Psoas muscle (tissue), 8 donors: ENCODE measurements around the gene CTNNA1. TPM values are rescaled to one million over a fixed set of nuclear protein-coding genes. Genes with fewer than 3 reads are reported as not detected.

Experiments used
- ATAC-seq, 4 donors: fragments of 200-7000 bp; cut with Tn5 transposase; one replicate each; pipeline ENCODE4 v1.9.1; 2020; ENCODE audit warnings: moderate library complexity in 3 of 4, mild to moderate bottlenecking in 2 of 4
- DNase-seq, 2 donors: peaks; one replicate each; pipeline ENCODE4 v3.0.0-alpha.2; 2020
- H3K27ac ChIP-seq: fragments of 200-600 bp; one replicate; pipeline ENCODE4 v1.8.0; 2022
- H3K27me3 ChIP-seq, 3 donors: fragments of 200-600 bp in 1 of 3; one replicate each; pipeline versions ENCODE4 v1.6.1 to v1.8.0; 2013 to 2022; ENCODE audit warnings: low read length in 2 of 3, mild to moderate bottlenecking in 2 of 3, moderate library complexity in 1 of 3; ENCODE audit not compliant: insufficient read depth in 3 of 3
- H3K36me3 ChIP-seq, 2 donors: fragments of 200-600 bp in 1 of 2; one replicate each; pipeline versions ENCODE4 v1.6.1 to v1.8.0; 2013 to 2022; ENCODE audit warnings: low read depth in 1 of 2, mild to moderate bottlenecking in 1 of 2, moderate library complexity in 1 of 2; ENCODE audit not compliant: insufficient read depth in 1 of 2
- H3K4me1 ChIP-seq: fragments of 200-600 bp; one replicate; pipeline ENCODE4 v1.8.0; 2022
- H3K4me3 ChIP-seq: fragments of 200-600 bp; one replicate; pipeline ENCODE4 v1.8.0; 2022; ENCODE audit warnings: mild to moderate bottlenecking
- H3K9me3 ChIP-seq: fragments of 200-600 bp; one replicate; pipeline ENCODE4 v1.8.0; 2022
- WGBS, 3 donors: extraction: QIAGEN DNeasy Blood & Tissue Kit; methylation state at CpG; one replicate each; pipeline versions ENCODE4 v1.1.6 to v1.1.7; 2013; 5-methylcytosine and 5-hydroxymethylcytosine counted together
- intact Hi-C, 2 donors: fragments of 100-400 bp; cut with DNase I; formaldehyde crosslinking; loops; one replicate each; pipeline versions ENCODE4 v1.11.0 to v1.14.2; 2022
- polyA plus RNA-seq, 3 donors: library from polyadenylated mRNA; stranded (reverse); fragments of 200-250 nt; gene quantifications; one replicate each; pipeline ENCODE4 v1.2.3, GENCODE V29; 2013
- total RNA-seq, 4 donors: library from RNA; stranded (reverse); fragmentation: NEBNext Ultra II Directional in 2 of 4; extraction: Animal tissue kit (Norgen Biotek cat#: 25700) in 2 of 4; gene quantifications; one replicate each; pipeline versions ENCODE4 v1.2.1 to v1.2.4, GENCODE V29; 2021 to 2023
- TF ChIP-seq, protein P1 (sequence below): fragments of 200-600 bp; IDR thresholded peaks from one replicate; pipeline ENCODE4 v1.8.0; 2022; ENCODE audit warnings: antibody characterized with exemption
- donor health status: healthy with polysubstance abuse.
- donor health status: DM: no; HTN: no; CAD: no; lungs with moderate emphysema.
- donor health status: Bipolar disorder and iron deficiency.
- donor health status: healthy.
- donor health status: DM: yes; HTN: yes; CAD: no.
- donor health status: DM: no; HTN: no; CAD: no.
- donor health status: DM: no; HTN: no; CAD: no.
- donor health status: DM: yes; HTN: yes; CAD: no.

CTNNA1 gene
- total and polyA plus RNA-seq, 7 donors: 58.8 to 162 (median 99.3) TPM

DNA sequence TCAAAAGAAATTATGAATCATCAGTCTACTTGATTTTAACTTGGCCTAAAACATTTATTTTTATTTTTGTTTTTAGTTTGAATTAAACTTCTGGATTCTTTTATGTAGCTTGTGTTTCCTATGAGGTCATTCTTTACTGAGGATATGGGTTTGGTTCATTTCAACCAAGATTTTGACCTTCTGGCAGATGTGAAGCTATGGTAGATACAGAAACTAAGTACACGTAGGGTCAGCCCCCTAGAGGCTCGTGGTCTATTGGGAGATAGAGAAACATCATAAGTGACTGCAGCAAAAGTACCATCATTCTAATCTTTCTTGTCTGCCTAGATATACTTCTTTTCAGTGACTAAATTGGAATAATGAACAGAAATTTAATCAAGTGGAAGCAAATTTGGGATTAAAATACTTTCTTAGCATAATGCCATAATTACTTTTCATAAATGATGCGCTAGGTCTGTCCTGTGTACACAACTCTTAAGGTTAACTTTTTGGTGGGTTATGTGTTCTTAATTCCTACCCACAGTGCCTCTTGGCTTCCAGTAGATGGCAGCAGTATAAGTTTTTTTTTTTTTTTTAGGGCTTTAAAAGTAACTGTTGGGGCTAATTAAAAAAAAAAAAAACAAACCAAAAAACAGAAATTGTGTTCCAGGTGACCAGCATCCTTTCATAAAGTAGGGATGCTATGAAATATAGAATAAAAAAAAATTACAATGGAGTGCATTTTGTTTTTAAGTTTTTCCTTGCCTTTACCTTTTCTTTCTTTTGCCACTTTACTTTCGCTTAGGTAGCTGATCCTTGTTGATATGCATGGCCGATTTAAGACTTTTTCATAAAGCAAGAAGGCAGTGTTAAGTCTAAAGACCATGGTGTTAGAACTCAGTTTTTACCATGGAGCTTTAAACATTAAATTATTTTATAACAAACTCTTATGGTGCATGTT is 72.0 kb downstream of the CTNNA1 start:
- Histone ChIP-seq H3K27me3 (no peaks in the 10 kb centered on the region), H3K4me1 (peaks cover 23% of the 10 kb centered on the region), H3K4me3 (no peak overlapping the region), H3K9me3 (no peaks in the 10 kb centered on the region), H3K27ac (no peak overlapping the region), H3K36me3 (peaks cover 0 to 37% of the 10 kb centered on the region in 2 donors)
- peak in 1 of 4 donors; percentile 57 for ATAC-seq
- 58 to 73% (median 71%) methylated on average over 5 of the region's 5 CpGs for WGBS, 3 donors
- intact Hi-C loops: loop anchor here in 1 of 2 donors (10.0 kb wide), 1 partner anchor 440 kb away; no protein-coding TSS in a partner anchor
- no peak for DNase-seq
- TF ChIP-seq, protein P1, sequence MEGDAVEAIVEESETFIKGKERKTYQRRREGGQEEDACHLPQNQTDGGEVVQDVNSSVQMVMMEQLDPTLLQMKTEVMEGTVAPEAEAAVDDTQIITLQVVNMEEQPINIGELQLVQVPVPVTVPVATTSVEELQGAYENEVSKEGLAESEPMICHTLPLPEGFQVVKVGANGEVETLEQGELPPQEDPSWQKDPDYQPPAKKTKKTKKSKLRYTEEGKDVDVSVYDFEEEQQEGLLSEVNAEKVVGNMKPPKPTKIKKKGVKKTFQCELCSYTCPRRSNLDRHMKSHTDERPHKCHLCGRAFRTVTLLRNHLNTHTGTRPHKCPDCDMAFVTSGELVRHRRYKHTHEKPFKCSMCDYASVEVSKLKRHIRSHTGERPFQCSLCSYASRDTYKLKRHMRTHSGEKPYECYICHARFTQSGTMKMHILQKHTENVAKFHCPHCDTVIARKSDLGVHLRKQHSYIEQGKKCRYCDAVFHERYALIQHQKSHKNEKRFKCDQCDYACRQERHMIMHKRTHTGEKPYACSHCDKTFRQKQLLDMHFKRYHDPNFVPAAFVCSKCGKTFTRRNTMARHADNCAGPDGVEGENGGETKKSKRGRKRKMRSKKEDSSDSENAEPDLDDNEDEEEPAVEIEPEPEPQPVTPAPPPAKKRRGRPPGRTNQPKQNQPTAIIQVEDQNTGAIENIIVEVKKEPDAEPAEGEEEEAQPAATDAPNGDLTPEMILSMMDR: peak; percentile 62

DNA sequence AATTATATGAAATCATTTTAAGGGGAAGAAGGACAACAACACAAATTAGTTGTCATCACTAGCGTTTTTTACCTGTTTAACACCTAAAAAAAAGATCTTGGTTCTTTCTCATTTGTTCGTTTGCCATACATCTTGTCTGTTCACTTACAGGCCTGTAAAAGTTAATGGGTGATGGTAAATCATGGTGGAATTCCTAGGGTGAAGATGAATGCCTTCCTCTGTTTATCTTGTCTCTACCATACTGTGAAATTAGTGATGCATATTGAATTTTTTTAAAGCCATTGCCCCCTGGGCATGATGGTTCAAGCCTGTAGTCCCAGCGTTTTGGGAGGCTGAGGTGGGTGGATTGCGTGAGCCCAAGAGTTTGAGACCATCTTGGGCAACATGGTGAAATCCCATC is 75.3 kb downstream of the CTNNA1 start:
- no peaks in the 10 kb centered on the region for H3K27me3 ChIP-seq
- TF ChIP-seq, protein P1: no peak
- DNase-seq (no peak), ATAC-seq (no peak)
- intact Hi-C loops: loop anchor here in 1 of 2 donors (10.0 kb wide), 1 partner anchor 436 kb away; no protein-coding TSS in a partner anchor
- H3K9me3 ChIP-seq: no peaks in the 10 kb centered on the region
- H3K4me3 ChIP-seq: no peak overlapping the region
- H3K36me3 ChIP-seq: peaks cover 4 to 37% of the 10 kb centered on the region in 2 donors
- H3K4me1 ChIP-seq: peaks cover 11% of the 10 kb centered on the region
- 74 to 86% (median 82%) methylated on average over 4 of the region's 4 CpGs for WGBS, 3 donors
- no peak overlapping the region for H3K27ac ChIP-seq

DNA sequence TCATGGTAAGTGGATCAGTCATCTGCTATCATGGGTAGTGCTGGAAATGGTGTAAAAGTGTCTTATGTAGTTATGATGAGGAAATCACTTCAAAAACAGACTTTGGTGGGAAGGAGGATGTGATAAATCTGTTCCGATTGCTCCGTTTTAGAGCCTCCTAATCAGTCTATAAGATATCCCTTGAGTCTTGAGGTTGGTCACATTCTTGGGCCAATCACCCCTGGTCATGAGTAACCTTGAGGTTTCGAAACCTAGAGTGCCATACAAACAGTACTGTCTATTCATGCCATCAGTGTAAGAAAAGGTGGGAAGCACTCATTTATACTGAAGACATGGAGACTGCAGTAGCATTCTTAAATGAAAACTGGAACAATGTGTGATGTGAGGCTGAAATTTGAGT is 76.1 kb downstream of the CTNNA1 start:
- H3K27ac ChIP-seq: no peak overlapping the region
- peaks cover 4 to 35% of the 10 kb centered on the region in 2 donors for H3K36me3 ChIP-seq
- intact Hi-C loops: loop anchor here in 1 of 2 donors (10.0 kb wide), 1 partner anchor 435 kb away; no protein-coding TSS in a partner anchor
- 96 to 98% (median 98%) methylated on average over 3 of the region's 3 CpGs for WGBS, 3 donors
- ATAC-seq (peak in 1 of 4 donors; percentile 38), DNase-seq (no peak)
- TF ChIP-seq, protein P1: no peak
- H3K9me3 ChIP-seq: no peaks in the 10 kb centered on the region
- H3K4me1 ChIP-seq: peaks cover 19% of the 10 kb centered on the region
- H3K4me3 ChIP-seq: no peak overlapping the region
- H3K27me3 ChIP-seq: no peaks in the 10 kb centered on the region

DNA sequence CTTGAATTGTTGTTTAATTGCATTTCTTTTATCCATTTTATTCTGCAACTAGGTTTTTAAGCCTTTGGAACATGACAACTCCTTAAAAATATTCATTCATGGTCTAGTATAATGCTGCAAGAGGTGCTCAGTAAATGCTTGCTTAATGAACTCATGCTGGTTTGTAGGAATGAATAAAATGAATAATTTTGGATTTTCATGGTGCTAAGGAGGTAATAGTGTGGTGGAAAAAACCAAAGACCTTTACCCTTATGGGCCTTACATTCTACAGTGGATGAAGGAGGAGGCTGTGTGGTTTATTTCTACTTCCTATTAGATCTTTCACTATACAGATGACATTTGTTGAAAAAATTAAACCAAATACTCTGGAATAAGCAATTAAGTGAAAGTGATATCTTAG is 78.5 kb downstream of the CTNNA1 start:
- H3K36me3 ChIP-seq: peaks cover 4 to 23% of the 10 kb centered on the region in 2 donors
- H3K9me3 ChIP-seq: no peaks in the 10 kb centered on the region
- no peak overlapping the region for H3K4me3 ChIP-seq
- ATAC-seq: no peak
- no peak for DNase-seq
- peaks cover 19% of the 10 kb centered on the region for H3K4me1 ChIP-seq
- intact Hi-C loops: no loop called here
- H3K27me3 ChIP-seq: no peaks in the 10 kb centered on the region
- H3K27ac ChIP-seq: no peak overlapping the region
- TF ChIP-seq, protein P1: no peak
